VCaP (cell line): ENCODE measurements around the gene FAF2.
"Not testable (repeated sequence)": the region's sequence is repeated elsewhere in the genome, so short reads cannot be mapped to it uniquely, and the experiment has no call there.

Source experiments
- H3K27ac ChIP-seq: fragments of 450-650 bp; 2 replicates; pipeline ENCODE4 v1.5.1; 2017
- TF ChIP-seq, protein P1 (sequence below): fragments of 450-650 bp; conservative IDR thresholded peaks from 2 replicates; pipeline ENCODE4 v1.5.1; 2017; ENCODE audit warnings: mild to moderate bottlenecking, moderate library complexity

The FAF2 gene

DNA sequence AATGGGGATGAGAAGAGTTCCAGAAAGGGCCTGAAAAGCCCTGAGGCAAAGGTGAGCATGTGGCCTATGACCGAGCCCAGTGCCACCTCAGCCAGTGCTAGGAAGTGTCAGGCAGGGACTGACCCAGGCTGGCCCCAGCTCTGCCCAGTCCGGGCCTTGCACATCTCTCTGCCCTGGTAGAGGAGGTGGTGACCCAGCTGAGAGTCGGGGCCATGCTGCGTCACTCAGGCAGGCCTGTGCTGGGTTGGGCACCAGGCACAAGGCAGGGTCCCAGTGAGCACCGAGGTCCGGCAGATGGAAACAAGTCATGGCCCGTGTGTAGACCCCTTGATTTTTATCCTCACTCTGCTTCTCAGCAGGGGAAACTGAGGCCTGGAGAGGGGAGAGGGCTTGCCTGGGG, 101.7 kb downstream of the FAF2 start:
- H3K27ac ChIP-seq = no peak overlapping the region
- TF ChIP-seq, protein P1, sequence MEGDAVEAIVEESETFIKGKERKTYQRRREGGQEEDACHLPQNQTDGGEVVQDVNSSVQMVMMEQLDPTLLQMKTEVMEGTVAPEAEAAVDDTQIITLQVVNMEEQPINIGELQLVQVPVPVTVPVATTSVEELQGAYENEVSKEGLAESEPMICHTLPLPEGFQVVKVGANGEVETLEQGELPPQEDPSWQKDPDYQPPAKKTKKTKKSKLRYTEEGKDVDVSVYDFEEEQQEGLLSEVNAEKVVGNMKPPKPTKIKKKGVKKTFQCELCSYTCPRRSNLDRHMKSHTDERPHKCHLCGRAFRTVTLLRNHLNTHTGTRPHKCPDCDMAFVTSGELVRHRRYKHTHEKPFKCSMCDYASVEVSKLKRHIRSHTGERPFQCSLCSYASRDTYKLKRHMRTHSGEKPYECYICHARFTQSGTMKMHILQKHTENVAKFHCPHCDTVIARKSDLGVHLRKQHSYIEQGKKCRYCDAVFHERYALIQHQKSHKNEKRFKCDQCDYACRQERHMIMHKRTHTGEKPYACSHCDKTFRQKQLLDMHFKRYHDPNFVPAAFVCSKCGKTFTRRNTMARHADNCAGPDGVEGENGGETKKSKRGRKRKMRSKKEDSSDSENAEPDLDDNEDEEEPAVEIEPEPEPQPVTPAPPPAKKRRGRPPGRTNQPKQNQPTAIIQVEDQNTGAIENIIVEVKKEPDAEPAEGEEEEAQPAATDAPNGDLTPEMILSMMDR = no peak

DNA sequence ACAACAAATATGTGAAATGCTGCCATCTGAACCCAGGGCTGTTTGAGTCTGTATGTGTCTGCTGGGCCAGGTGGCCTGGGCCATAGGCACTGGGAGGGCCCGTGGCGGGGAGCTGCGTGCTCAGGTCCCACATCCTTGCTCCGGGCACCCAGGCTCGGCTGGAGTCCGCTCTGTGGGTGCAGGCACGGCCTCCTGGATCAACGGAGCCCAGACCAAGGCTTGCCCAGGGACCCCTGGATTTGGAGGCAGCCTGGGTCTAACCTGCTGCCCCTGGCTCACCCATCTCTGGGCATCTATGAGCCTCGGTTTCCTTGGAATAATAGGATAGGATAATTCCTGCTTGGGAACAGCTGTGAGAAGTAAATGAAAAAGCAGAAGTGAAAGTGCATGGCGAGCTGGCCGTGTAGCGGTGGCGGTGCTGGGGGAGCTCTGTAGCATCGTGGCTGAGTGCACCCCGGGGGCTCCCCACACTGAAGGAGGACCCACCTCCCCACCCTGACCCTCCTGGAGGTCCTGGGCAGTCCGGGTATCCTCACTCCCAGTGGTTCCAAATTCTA, 102.2 kb downstream of the FAF2 start:
- no peak overlapping the region for H3K27ac ChIP-seq
- TF ChIP-seq, protein P1 = no peak

DNA sequence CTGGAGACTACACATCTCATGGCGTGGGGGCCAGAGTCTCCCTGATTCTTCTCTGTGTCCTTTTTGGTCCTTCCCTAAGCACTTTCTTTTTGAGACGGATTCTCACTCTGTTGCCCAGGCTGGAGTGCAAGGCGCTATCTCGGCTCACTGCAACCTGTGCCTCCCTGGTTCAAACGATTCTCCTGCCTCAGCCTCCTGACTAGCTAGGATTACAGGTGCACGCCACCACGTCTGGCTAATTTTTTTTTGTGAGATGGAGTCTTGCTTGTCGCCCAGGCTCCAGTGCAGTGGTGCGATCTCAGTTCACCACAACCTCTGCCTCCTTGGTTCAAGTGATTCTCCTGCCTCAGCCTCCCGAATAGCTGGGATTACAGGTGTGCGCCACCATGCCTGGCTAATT, 102.8 kb downstream of the FAF2 start:
- H3K27ac ChIP-seq = not testable (repeated sequence)

DNA sequence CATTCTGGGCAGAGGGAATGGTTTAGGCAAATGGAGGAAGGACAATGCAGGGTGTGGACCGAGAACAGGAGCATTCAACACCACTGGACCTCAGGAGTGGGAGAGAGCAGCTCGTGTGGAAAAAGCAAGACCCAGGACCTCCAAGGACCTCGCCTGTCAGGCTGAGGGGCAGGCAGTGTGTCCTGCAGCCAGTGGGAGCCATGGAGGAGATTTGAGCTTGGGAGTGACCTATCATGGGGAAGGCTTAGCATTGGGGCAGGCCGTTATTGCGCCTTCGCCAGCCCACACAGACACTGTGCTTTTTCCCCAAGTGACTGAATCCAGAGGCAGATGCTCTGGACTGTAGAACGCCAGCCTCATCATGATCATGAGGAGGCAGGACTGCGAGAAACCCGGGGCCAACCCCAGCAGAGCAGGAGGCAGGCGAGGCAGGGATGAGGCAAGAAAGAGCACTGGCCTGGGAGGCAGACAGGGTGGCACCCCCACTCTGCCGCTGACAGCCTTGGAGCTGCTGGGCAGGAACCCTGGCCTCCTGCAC, 104.2 kb downstream of the FAF2 start:
- TF ChIP-seq, protein P1 = no peak

DNA sequence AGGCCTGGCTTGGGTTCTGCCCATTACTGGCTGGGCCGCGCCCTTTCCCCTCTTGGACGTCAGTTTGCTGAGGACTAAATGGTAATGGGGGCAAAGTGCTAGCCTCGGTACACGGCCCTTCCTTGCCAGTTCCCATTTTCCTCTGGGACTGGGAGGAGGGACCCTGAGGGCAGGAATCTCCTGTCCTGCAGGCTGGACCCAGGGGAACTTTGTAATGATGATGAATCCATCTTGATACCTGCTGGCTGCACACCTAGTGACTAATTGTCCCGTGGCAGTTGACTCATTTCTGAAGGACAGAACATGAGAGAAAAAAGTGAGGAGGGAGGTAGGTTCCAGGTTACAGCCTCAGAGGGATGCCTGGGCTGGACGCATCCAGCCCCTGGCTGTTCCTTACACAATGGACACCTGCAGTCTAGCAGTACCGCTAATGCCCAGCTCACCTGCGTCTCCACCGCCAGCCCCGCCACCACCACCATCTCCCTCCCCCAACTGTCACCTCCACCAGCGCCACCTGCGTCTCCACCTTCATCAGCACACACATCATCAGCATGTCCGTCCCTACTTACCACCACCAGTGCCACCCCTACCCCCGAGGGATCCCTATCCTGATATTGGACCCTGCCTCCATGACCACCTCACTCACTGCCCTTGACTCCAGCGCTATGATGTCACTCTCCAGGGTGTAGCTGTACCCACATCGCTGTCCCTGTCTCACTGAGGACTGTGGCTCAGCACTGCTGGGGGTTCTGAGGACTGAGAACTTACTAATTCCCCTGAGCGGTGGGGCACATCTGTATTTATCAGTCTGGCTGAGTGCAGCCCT, 105.3 kb downstream of the FAF2 start:
- TF ChIP-seq, protein P1 = no peak

More for the DNA sequence above, 104.2 kb downstream of the FAF2 start:
- H3K27ac ChIP-seq = no peak overlapping the region

DNA sequence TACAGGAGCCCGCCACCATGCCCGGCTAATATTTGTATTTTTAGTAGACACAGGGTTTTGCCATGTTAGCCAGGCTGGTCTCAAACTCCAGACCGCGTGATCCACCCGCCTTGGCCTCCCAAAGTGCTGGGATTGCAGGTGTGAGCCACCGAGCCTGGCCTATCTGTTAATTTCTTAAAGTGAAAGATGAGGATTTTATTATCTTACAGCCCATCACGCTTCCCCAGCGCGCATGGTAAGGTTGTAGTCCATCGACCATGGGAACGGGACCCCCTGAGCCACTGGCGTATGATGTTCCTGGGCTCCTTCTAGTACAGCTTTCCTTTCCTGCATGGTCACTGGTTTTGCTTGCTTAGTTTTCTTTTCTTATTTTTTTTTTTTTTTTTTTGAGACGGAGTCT, 109.7 kb downstream of the FAF2 start:
- no peak overlapping the region for H3K27ac ChIP-seq
- TF ChIP-seq, protein P1 = no peak

More for the DNA sequence above, 105.3 kb downstream of the FAF2 start:
- no peak overlapping the region for H3K27ac ChIP-seq
